NCI-H2107 (cell line): ENCODE results near the gene MTCH1.
A peak's percentile ranks its signal among the peaks of the same experiment; 100 is the strongest.

Experiments used
- DNase-seq: peaks from one replicate; lab custom pipeline; 2025; lab: John Stamatoyannopoulos, UW

Gene MTCH1, protein sequence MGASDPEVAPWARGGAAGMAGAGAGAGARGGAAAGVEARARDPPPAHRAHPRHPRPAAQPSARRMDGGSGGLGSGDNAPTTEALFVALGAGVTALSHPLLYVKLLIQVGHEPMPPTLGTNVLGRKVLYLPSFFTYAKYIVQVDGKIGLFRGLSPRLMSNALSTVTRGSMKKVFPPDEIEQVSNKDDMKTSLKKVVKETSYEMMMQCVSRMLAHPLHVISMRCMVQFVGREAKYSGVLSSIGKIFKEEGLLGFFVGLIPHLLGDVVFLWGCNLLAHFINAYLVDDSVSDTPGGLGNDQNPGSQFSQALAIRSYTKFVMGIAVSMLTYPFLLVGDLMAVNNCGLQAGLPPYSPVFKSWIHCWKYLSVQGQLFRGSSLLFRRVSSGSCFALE

DNA sequence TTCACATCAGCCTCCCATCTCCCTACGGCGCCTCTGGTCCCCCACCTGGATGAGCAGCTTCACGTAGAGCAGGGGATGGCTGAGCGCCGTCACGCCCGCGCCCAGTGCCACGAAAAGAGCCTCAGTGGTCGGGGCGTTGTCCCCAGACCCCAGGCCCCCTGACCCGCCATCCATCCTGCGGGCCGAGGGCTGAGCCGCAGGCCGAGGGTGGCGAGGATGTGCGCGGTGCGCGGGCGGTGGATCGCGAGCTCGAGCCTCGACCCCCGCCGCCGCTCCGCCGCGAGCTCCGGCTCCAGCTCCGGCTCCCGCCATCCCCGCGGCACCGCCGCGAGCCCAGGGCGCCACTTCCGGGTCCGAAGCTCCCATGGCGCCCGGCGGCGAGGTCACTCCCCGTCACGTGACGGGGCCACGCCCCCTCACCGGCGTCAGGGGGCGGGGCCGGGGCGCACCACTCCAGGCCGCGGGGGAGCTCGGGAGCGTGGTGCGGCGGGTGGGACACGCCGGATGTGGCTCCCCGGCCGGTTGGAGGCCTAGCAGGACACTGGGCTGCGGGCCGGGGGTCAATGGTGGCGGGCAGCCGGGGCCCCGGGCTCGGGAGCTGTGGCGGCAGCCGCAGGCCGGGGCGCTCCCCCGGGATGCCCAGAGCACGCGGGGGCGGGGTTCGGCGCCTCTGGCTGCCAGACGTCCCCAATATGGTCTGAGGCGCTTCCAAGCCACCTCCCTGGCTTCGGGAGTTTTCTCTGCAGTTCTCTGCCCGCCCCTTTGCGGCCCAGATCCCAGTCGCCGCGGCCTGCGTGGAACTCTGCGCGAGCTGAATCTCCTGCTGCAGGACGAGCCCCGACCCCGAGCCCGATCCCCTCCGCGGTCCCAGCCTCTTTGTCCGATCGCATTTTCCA, at the start of gene MTCH1:
Gene MTCH1 (minus strand): TSS at position 389 of the 896 bp plus-strand sequence. CDS start 23 bp downstream, at position 366.
- peak; percentile 64 for DNase-seq

DNA sequence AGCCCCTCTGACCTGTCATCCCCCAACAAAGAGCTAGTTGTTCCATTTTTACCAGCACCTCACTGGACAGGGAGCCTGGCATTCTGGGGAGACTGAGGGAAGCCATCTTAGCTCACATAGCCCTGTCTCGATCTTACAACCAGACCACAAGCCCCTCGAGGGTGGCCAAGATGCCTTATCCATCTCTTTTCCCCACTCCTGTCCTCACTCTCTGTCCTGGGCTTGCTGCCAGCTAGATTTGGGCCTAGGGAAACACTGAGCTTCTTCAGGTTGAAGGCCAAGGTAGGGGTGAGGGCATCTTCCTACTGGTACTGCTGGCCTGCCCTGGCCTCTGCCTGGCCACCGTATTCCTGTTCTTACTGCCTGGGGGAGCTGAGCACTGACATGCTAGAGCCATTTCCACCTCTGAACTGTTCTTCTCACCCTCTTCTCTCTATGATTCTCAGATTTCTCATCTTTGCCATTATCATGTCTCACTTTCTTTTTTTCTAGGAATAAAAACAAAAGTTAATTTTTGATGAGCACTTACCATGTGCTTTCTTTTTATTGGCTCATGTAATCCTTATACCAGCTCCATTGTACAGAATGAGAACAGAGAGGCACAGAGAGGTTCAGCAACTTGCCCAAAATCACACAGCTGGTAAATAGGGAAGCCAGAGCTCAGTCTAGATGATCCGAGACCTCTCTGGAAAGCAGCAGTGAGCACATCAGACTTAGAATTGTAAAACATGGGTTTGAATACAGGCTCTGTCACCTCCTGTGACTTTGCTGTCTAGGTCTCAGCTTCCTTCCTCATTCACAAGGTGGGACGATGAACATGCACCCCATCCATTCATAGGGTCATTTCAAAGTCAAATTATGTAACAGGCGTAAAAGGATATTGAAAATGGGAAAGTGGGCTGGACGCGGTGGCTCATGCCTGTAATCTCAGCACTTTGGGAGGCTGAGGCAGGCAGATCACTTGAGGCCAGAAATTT, 48.1 kb upstream of the MTCH1 start:
- DNase-seq, result no peak

DNA sequence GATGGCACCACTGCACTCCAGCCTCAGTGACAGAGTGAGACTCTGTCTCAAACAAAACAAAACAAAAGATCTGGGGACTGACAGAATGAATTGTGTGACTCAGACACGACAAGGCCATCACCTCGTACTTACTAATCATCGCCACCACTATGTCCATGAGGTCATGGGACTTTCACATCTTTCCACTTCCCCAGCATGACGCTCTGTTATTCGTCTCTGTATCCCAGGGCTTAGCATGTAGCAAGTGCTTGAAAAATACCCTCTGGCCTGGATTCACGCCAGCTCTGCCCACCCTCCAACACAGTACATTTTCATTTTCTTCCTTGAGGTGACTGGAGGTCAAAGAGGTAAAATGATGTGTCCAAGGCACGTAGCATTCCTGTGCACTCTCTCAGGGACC, 47.3 kb upstream of the MTCH1 start:
- no peak for DNase-seq

DNA sequence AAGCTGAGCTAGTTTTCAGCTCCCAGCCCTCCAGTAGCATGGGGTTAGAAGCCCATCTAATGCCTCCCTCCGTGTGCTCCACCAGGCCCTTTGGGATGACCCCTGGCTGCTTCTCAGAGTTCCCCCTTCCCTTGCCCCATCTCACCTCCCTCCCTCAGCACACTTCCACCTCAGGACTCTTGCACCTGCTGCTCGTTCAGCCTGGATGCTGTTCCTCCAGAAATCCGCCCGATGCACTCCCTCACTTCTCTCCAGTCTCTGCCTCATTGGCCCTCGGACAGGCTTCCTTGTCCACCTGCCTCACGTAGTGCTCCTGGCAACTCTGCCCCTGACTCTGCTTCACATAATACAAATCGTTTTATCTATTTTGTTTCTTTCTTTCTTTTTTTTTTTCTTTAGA, 46.2 kb upstream of the MTCH1 start:
- DNase-seq, result no peak

DNA sequence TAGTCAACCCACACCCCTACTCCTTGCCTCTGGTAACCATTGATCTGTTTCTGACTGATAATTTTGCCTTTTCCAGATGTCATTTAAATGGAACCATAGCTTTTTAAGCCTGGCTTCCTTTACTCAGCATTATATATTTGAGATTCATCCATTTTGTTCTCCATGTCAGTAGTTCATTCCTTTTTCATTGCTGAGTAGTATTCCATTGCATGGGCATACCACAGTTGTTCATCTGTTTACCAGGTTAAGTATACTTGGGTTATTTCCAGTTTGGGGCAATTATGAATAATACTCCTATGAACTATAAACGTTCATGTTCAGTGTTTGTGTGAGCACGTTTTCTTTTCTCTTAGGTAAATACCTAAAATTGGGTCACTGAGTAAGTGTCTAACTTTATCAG, 44.6 kb upstream of the MTCH1 start:
- no peak for DNase-seq

DNA sequence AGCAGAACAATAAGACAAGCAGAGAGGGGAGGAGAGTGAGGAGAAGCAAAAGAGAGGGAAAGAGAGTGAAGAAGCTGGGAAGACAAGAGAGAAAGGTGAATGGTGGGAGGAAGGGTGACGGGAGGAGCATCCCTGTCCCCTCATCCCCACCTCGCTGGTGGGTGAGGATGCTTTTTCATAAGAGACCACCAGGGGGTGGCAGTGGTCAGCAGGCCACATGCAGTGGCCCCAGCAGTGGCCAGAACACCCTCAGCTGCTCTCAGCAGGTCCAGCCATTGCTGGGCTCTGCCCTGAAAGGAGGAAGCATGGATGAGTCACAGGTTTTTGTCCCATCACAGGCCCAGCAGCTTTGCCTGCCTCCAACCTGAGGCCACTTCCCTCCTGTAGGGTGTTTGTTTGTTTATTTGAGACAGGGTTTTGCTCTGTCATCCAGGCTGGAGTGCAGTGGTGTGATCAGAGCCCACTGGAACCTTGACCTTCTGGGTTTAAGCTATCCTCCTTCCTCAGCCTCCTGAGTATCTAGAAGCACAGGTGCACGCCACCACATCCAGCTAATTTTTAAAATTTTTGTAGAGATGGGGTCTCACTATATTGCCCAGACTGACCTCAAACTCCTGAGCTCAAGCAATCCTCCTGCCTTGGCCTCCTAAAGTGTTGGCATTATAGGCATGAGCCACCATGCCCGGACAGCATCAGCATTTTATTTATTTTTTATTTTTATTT, 43.4 kb upstream of the MTCH1 start:
- DNase-seq, result no peak

DNA sequence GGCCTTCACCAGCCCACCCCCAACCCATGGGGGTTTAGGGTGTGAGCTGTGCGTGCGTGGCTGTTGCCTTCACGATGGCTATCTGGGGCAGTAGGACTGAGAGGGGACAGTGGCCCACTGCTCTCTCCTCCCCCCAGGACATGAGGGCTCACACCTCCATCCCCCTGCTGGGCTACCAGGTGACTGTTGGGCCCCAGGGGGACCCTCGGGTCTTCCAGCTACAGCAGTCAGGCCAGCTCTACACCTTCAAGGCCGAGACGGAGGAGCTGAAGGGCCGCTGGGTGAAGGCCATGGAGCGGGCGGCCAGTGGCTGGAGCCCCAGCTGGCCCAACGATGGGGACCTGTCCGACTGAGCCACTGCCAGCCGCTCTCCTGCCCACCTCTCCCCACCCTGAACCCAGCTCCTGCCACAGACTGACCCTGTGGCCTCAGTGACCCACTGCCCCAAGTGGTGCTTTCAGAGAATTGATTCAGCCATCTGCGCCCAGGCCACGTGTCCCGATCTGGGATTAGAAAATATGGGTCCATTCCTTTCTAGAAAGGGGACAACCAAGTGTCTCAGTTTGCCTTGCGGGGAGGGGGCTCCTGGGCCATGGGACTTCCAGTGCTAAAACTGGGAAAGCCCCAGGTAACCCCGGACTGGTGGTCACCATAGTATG, 41.9 kb upstream of the MTCH1 start:
- no peak for DNase-seq

DNA sequence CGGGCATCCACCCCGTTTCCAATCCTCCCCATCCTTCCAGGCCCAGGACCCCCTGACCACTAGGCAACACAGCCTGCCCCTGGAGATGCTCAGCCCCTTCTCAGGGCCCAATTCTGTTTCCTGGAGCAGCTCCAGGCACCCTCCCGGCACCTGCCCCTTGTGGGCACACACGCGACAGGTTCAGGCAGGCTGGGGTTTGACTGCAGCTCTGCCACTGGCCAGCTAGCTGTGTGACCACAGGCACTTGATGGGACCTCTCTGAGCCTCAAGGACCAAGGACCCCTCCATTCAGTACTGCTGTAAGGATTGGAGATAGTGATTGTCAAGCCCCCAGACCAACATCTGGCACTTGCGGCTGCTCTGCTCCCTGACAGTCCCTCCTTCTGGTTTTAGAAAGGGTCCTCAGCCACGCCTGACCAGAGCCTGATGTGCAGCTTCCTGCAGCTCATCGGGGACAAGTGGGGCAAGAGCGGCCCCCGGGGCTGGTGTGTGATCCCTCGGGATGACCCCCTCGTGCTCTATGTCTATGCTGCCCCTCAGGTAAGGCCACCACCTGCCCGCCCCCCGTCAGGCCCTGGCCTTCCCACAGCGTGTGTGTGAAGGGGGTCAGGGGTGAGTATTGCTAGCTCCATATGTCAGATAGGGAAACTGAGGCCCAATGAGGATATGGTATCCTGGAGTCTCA, 41.2 kb upstream of the MTCH1 start:
- no peak for DNase-seq

DNA sequence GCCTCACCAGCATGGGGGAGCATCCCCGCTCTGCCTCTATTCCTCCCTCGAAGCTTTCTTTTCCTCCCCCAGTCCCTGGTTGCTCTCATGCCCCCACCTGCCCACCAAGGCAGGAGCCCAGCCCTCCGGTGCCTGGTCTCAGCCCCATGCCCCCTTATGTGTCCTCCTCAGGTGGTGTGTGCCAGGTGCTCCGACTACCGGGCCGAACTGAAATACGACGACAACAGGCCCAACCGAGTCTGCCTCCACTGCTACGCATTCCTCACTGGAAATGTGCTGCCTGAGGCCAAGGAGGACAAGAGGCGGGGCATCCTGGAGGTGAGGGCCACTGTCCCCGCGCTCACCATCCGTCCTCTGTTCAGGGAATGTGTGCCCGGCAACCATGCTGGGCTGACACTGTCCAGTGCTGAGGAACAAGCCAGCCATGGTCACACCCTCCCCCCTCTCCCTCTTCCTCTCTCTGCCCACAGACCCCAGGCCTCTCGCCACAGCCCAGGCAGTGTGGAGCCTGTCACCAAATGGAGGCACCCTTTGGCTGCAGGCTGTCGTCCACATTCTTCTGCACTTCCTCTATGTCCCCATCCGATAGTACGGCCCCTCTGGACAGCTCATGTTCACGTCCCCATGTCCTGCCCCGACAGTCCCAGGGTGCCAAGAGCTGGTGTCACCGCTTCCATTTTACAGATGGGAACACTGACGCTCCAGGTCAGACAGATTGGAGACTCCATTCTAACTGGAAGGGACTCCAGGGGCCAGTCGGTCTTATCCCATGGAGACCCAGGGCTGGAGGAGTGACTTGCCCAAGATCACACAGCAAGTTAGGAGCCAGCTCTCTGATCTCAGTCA, 39.8 kb upstream of the MTCH1 start:
- DNase-seq, result no peak

DNA sequence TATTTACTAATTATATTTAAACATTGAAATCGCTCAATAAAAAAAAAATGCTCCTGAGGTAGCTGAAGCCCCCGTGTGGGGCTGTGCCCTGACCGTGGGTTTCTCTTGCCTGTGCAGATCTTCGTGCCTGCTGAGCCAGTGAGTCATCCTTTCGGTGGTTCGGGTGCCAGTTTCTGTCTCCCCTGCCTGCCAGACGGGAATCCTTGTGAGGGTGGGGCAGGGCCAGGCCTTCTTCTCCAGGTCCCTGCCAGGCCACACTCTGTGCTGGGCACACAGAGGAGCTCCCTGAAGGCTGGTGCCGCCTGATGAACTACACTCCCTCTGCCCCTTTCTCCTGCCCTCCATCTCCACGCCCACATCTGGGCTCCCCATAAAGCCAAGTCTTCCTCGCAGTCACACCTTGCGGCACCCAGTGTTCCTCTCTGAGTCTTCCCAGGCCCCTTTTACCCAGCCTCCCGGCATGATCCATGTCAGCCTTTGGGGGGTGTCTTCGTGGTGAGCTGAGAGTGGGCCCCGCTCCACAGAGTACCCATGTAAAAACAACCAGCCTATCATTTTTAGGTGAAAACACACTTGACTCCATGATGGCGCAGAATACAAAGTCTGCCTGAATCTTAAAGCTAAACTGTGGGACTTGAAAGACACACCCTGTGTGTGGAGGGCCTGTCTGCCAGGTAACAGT, 38.8 kb upstream of the MTCH1 start:
- DNase-seq, result no peak

DNA sequence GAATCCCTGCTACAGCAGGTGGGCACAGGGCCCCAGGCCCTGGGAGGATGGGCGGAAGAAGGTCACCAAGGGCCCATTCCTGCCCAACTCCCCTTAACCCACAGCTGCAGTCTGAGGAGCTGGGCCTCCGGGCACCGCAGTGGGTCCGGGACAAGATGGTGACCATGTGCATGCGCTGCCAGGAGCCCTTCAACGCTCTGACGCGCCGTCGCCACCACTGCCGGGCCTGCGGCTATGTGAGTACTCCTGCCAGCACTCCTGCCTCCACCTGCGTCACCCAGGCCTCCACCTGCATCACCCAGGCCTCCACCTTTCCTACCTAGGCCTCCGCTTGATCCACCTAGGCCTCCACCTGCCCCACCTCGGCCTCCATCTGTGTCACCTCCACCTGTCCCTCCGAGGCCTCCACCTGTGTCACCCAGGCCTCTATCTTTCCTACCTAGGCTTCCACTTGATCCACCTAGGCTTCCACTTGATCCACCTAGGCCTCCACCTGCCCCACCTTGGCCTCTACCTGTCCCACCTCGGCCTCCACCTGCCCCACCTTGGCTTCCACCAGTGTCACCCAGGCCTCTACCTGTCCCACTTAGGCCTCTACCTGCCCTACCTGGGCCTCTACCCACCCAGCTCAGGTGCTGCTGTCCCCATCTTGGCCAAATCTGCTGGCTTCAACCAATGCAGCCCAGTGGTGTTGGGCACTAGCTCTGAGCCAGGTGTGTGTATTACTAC, 36.3 kb upstream of the MTCH1 start:
- no peak for DNase-seq

DNA sequence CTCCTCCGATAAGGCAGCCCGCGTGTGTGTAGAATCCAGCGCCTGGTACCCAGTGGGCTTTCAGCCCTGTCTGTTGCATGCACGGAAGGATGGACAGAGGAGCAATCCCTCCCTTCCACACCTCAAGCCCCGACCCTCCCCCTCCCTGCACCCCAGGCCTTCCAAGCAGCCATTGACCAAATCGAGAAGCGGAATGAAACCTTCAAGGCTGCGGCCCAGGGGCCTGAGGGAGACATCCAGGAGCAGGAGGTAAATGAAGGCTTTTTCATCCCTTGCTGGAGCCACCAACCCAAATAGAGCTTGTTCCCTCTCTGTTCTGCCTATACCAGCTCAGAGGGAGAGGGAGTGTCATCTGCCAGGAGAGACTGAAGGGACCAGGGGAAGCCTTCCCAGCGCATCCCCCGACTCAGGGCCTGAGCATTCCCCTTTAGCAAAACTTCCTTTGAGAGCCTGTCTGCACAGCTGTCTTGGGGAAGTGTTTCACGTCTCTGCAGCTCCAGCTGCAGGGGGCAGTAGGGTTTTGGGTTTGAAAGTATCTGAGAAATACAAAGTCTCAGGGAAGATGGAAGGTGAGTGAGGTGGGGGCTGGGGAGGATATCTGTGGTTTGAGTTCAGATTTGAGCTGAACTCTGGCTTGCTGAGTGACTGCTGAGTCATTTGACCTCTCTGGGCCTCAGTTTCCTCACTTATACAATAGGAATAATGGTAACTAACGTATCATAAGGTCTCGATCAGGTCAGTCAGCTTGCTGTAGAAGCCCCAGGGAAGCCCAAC, 35.5 kb upstream of the MTCH1 start:
- no peak for DNase-seq

DNA sequence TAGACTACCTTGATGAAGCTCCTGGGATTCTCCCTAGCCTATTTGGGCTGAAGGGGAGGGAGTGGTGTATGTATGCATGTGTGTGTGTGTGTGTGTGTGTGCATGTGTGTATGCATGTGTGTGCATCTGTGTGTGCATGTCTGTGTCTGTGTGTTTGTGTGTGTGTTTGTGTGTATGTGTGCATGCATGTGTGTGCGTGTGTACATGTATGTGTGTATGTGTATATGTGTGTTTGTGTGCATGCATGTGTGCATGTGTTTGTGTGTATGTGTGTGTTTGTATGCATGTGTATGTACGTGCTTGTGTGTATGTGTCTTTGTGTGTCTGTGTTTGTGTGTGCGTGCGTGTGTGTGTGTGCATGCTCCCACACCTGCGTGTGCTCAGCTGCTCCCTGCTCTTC, 34.8 kb upstream of the MTCH1 start:
- no peak for DNase-seq

DNA sequence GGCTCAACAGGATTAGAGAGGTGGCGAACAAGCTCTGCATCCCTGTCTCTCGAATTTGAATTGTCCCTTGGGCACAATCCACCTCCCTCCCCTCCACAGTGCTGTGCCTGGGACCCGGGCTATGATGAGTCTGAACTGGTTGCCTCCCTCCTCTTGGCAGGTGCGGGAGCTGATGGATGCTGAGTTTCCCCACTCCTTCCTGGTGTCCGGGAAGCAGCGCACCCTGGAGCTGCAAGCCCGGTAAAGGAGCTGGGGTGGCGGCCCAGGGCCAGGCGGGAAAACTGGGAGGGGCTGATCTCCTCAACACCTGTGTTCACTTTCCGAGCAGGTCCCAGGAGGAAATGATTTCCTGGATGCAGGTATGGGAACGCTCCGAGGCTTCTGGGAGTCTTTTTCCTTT, 34.4 kb upstream of the MTCH1 start:
- DNase-seq, result no peak

DNA sequence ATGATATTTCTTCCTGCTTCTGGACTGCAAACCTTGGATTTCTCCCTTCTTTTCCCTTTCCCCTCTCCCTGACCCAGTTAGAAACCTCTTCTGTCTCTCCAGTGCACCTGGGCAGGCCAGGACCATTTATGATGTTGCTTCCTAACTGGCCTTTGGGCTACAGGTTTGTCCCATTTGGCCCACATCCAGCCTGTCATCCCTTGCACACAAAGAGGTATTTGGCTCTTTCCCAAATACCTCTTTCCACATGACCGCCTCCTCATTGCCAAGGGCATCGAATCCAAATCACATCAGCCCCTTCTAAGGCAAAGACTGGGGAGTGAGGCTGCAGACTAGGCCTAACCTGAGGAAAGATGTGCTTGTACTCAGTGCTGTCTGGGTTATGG, 33.1 kb upstream of the MTCH1 start:
- no peak for DNase-seq

DNA sequence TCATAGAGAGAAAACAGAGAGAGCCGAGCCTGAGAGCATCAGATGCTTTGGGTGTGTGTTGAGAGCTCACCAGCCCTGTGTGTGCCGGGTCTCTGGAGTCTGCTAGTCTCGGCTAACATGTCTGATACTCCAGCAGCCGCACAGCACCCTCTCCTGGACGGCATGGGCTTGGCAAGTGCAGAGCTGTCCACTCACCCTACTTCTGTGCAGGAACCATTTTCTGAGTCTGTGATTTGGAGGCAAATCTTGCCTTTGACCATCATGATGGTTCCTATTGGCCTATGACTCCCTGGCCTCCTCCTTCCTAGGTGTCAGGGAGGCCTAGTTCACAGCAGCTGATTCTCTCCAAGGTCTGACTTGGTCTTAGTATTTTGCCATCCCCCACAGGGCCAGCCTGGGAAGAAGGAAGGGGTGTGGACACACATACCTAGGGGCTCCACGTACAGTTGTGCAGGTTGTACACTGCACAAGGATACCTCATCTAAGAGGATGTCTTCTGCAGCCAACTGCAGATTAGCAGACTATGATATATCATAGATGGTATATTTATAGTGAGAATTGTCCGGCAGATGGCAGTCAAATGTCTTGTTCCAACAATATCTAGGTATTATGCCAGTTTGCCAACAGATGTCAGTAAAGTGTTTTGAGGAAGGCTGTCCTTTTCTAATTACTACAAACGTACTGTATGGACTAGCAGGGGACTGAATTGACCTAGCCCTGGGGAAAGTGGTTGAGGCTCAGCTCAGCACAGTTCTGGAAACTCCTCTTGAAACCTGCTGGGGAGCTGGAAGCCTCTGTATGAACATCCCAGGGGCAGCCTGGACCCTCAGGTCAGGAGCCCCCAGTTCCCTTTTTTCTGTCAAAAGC, 32.4 kb upstream of the MTCH1 start:
- peak; percentile 53 for DNase-seq
